ENCODE measurements around the gene PTPRN.

The PTPRN gene

DNA sequence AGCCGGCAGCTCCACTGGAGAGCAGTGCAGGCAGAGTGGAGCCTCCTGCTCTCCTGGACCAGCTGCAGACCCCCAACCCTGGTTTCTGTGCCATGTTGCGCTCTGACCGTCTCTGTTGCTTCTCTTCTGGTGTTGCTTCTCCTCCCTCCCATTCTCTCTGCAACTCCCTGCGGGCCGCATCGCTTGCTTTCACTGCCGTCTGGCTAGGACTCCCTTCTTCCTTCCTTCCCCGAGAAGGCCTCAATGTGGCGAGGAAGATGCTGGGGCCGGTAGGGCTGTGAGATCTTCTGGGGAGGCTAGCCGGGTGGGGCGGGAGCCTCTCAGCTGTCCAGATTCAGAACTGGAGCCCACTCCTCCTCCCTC lies 23.8 kb downstream of the PTPRN start:
- H3K79me2 ChIP-seq (ENCODE audit: insufficient read depth, low read length): no peaks in the 10 kb centered on the region
- H3K4me2 ChIP-seq (ENCODE audit: low read depth, low read length, poor library complexity, severe bottlenecking): no peak overlapping the region
- no peaks in the 10 kb centered on the region for H3K27me3 ChIP-seq (ENCODE audit: low read length)
- no peak overlapping the region for H3K9ac ChIP-seq (ENCODE audit: low read length)
- H3K9me3 ChIP-seq (ENCODE audit: insufficient read depth, low read length): no peaks in the 10 kb centered on the region
- no peak overlapping the region for H2AFZ ChIP-seq (ENCODE audit: low read depth, low read length, severe bottlenecking)
- no peaks in the 10 kb centered on the region for H3F3A ChIP-seq (ENCODE audit: insufficient read depth)
- H3K9me2 ChIP-seq (replicated peaks; ENCODE audit: insufficient read depth, low read length): no peaks in the 10 kb centered on the region
- no peak overlapping the region for H3K27ac ChIP-seq (ENCODE audit: low read depth, low read length)
- no peaks in the 10 kb centered on the region for H4K20me1 ChIP-seq (ENCODE audit: low read depth, low read length)
- no peak overlapping the region for H3K4me3 ChIP-seq (ENCODE audit: insufficient read depth, low read length, poor library complexity, severe bottlenecking)
- no peaks in the 10 kb centered on the region for H3K36me3 ChIP-seq (ENCODE audit: low read length)
- no peak for TF ChIP-seq EZH2phosphoT487 (conservative IDR thresholded peaks at IDR 0.05; ENCODE audit: low read length)
- TF ChIP-seq, protein P1, sequence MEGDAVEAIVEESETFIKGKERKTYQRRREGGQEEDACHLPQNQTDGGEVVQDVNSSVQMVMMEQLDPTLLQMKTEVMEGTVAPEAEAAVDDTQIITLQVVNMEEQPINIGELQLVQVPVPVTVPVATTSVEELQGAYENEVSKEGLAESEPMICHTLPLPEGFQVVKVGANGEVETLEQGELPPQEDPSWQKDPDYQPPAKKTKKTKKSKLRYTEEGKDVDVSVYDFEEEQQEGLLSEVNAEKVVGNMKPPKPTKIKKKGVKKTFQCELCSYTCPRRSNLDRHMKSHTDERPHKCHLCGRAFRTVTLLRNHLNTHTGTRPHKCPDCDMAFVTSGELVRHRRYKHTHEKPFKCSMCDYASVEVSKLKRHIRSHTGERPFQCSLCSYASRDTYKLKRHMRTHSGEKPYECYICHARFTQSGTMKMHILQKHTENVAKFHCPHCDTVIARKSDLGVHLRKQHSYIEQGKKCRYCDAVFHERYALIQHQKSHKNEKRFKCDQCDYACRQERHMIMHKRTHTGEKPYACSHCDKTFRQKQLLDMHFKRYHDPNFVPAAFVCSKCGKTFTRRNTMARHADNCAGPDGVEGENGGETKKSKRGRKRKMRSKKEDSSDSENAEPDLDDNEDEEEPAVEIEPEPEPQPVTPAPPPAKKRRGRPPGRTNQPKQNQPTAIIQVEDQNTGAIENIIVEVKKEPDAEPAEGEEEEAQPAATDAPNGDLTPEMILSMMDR (IDR thresholded peaks at IDR 0.05; ENCODE audit: insufficient read depth, low read length, poor library complexity, severe bottlenecking): no peak

DNA sequence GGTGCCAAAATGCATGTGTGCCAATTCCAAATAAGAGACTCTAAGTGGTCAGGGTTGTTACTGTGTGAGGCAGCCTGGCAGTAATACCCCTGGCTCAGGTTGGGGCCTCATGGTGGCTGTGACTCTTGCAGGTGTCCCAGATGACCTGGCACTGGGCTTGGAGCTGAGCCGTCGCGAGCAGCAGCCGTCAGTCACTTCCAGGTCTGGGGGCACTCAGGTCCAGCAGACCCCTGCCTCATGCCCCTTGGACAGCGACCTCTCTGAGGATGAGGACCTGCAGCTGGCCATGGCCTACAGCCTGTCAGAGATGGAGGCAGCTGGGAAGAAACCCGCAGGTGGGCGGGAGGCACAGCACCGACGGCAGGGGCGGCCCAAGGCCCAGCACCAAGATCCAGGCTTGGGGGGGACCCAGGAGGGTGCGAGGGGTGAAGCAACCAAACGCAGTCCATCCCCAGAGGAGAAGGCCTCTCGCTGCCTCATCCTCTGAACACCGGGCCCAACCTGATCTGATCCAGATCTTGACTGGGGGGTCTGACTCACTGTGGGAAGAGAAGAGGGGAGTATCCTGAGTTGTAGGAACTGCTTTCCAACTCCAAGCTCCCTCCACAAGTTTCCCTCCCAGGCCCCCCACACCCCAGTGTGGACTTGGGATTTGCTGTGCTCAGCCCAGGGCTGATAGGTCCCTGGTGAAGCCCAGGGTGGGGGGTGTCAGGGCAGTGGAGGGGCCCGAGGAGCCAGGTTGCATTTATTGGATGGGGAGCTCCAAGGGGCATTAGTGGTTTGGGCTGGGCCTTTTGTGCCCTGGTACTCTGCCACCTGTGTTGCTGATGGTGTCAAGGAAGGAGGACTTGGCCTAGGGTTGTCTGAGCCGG lies 24.5 kb downstream of the PTPRN start:
- Histone ChIP-seq H3K27me3 (ENCODE audit: low read length) (no peaks in the 10 kb centered on the region), H3K9me3 (ENCODE audit: insufficient read depth, low read length) (no peaks in the 10 kb centered on the region), H3K9me2 (replicated peaks; ENCODE audit: insufficient read depth, low read length) (no peaks in the 10 kb centered on the region), H2AFZ (ENCODE audit: low read depth, low read length, severe bottlenecking) (no peak overlapping the region), H3K4me2 (ENCODE audit: low read depth, low read length, poor library complexity, severe bottlenecking) (no peak overlapping the region), H3K4me3 (ENCODE audit: insufficient read depth, low read length, poor library complexity, severe bottlenecking) (no peak overlapping the region), H3K27ac (ENCODE audit: low read depth, low read length) (no peak overlapping the region), H3F3A (ENCODE audit: insufficient read depth) (no peaks in the 10 kb centered on the region), H3K79me2 (ENCODE audit: insufficient read depth, low read length) (no peaks in the 10 kb centered on the region), H3K9ac (ENCODE audit: low read length) (no peak overlapping the region), H4K20me1 (ENCODE audit: low read depth, low read length) (no peaks in the 10 kb centered on the region), H3K36me3 (ENCODE audit: low read length) (no peaks in the 10 kb centered on the region)
- no peak for TF ChIP-seq EZH2phosphoT487 (conservative IDR thresholded peaks at IDR 0.05; ENCODE audit: low read length)
- TF ChIP-seq, protein P1 (IDR thresholded peaks at IDR 0.05; ENCODE audit: insufficient read depth, low read length, poor library complexity, severe bottlenecking): no peak

DNA sequence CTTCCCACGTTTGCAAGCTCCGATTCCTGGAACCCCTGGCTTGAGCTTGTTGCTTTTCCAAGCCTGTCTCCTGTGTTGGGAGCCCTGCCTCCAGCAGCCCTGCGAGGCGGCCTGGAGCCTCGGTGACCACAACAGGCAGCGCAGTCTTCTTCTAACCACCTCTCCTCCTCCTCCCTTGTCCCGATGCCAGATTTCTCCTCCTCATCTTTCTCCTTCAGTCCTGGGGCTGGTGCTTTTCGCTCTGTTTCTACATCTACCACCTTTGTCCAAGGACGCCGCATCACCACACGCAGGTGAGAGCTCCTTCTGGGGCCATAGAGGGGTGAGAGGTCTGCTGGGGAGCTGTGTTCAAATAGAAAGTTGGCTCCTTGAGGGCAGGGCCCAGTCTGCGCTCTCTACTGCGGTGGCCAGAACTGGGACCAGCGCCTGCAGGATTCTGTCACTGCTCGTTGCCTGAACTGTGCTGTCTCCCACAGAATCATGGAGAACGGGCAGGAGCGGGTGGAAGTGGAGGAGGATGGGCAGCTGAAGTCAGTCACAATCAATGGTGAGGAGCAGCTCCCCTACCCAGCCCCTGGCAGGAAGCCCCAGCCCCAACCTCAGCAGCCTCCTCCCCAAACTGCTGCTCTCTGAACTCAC lies 26.1 kb downstream of the PTPRN start:
- Histone ChIP-seq H3K27me3 (ENCODE audit: low read length) (no peaks in the 10 kb centered on the region), H3K79me2 (ENCODE audit: insufficient read depth, low read length) (no peaks in the 10 kb centered on the region), H3K27ac (ENCODE audit: low read depth, low read length) (no peak overlapping the region), H2AFZ (ENCODE audit: low read depth, low read length, severe bottlenecking) (no peak overlapping the region), H3K9ac (ENCODE audit: low read length) (no peak overlapping the region), H3K9me3 (ENCODE audit: insufficient read depth, low read length) (no peaks in the 10 kb centered on the region), H4K20me1 (ENCODE audit: low read depth, low read length) (no peaks in the 10 kb centered on the region), H3F3A (ENCODE audit: insufficient read depth) (peaks cover 9% of the 10 kb centered on the region), H3K4me3 (ENCODE audit: insufficient read depth, low read length, poor library complexity, severe bottlenecking) (no peak overlapping the region), H3K36me3 (ENCODE audit: low read length) (no peaks in the 10 kb centered on the region), H3K4me2 (ENCODE audit: low read depth, low read length, poor library complexity, severe bottlenecking) (no peak overlapping the region), H3K9me2 (replicated peaks; ENCODE audit: insufficient read depth, low read length) (no peaks in the 10 kb centered on the region)
- no peak for TF ChIP-seq EZH2phosphoT487 (conservative IDR thresholded peaks at IDR 0.05; ENCODE audit: low read length)
- TF ChIP-seq, protein P1 (IDR thresholded peaks at IDR 0.05; ENCODE audit: insufficient read depth, low read length, poor library complexity, severe bottlenecking): no peak
